GM18868 (cell line): ENCODE results near the gene NMUR2.

Experiments
- ATAC-seq: cut with Tn5 transposase; IDR thresholded peaks from one replicate; pipeline ENCODE4 v1.9.1; 2021; ENCODE audit warnings: mild to moderate bottlenecking, moderate library complexity; ENCODE audit not compliant: unreplicated experiment

The NMUR2 gene

GRCh38 chr5:152405145-152405544 lies at the start of gene NMUR2:
TSS of gene NMUR2 (minus strand) at chr5:152405279. CDS start at chr5:152405113, 166 bp downstream.
- no peak for ATAC-seq

DNA sequence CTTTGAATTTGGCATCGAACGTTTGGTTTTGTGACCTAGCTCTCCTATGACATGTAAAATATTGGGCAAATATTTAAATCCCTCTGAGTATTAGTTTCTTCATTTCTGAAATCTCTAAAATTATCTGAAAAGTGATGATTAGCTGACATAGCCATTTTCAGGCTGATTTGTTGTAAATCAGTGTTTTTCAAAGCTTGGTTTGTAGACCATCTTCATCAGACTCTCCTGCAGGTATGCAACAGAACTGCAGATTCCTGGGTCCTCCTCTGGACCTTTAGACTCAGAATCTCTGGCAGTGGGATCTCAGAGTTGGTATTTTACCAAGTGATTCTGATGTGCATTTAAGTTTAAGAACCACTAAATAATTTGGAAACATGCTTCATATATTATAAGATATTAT lies 38.9 kb upstream of the NMUR2 start:
- ATAC-seq = no peak

DNA sequence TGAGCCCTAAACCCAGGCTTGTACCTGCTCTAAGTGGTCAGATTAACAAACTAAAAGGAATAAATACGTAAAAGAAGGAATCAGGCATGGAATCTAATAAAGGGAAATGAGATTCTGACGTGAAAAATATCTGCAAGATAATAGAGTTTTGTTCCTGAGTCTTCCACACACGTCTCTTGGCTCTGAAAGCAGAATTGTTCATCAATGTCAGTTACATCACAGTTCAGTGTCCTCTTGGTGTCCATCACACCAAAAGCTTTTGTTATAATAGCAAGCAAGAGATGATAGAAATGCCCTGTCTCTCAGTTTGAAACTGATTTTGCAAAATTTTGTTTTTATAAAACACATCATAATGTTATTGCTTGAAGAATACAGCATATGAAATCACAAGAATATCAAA lies 34.7 kb upstream of the NMUR2 start:
- ATAC-seq = no peak

GRCh38 chr5:152437866-152438265 lies 32.8 kb upstream of the NMUR2 start:
- no peak for ATAC-seq

DNA sequence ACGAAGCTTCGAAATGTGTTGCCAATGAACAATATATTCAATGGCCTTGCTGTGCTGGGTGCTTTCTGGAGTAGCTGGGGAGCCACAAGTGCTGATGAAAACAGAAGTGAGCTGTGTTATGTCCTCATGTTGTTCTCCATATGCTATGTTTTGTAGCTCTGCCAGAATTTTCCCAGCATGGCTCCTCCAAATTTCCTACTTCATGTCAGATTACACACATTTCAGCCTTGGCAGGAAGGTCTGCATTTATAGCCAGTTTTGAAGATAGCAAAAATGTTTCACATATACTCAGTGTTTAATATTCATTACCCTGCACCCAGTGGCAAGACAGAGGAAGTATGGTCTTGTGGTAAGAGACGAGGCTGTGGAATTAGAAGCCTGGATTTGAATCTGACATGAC lies 22.6 kb upstream of the NMUR2 start:
- ATAC-seq = no peak

DNA sequence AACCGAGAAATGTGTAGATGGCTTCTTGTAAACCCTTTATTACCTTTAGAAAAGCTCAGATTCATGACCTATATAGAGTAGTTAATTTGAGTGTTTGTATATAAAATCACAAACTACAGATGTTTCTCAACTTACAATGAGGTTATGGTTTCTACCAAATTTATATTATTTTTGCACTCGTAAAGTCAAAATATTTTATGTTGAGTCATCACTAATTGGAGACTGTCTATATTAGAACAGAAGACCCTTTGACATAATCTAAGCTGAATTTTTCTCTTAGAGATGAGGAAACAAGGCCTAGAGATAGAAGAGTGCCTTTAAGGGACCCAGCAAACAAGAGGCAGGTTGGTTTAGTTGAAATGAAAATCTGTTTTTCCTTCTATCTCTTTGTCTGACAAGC lies 20.0 kb upstream of the NMUR2 start:
- ATAC-seq = no peak

- no peak for ATAC-seq
These were observed 19.4 kb upstream of the NMUR2 start for GRCh38 chr5:152424501-152424900.

GRCh38 chr5:152422081-152422480 lies 17.0 kb upstream of the NMUR2 start:
- ATAC-seq = no peak

- ATAC-seq = no peak
These were observed 7.0 kb upstream of the NMUR2 start for GRCh38 chr5:152412129-152412528.

DNA sequence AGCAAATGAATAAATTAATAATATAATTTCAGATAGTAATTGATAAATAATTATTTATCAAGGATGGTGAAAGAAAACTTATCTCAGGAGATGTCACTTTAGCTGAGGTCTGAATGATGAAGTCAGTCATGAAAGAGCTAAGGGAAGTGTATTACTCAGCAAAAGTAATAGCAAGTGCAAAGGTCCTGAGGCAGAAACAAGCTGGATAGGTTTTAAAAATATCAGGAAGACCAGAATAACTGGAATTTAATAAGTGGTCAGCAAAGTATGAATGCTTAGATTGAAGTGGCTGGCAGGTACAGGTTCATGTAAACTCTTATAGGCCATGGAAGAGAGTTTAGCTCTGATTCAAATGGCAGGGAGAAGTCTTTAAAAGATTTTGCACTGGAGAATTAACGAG lies 1.0 kb upstream of the NMUR2 start:
- no peak for ATAC-seq

- ATAC-seq = no peak
These were observed 585 bp downstream of the NMUR2 start for GRCh38 chr5:152404494-152404893.

- no peak for ATAC-seq
These were observed 2.0 kb downstream of the NMUR2 start for GRCh38 chr5:152403046-152403445.

GRCh38 chr5:152400846-152401245 lies 4.2 kb downstream of the NMUR2 start:
- ATAC-seq = no peak

DNA sequence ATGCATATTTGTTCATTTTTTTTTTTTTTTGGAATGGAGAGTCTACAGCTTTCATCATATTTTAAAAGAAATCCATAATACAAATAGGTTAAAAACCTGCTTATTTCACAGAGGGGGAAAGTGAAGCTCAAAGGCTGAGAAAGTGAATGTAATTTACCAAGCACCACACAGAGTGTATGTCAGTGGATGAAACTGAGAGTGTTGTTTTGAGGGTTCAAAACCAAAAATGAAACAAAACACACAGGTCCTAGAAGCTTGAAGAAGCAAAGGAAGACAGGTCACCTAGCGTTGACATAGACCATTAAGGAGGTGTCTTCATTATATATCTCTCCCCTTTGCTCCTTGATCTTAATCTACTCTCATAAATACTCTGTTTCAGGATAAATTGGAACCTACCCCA lies 7.5 kb downstream of the NMUR2 start:
- ATAC-seq = peak; percentile 93

DNA sequence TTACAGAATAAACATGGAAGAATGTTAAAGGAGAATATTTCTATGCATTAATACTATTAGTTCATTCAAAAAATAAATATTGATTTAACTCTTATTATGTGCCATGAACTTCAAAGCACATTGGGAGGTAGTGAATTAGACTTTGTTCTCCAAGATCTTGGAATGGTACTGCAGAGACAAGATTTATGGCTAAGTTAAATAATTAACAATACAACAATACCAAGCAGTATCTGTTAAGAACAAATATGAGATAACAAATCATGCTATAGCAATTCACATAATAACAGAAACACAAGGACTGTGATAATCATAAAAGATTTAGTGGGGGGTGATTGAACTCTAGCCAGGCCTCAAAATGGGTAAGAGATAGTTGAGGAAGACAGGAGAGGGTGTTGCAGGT lies 11.6 kb downstream of the NMUR2 start:
- ATAC-seq = no peak

DNA sequence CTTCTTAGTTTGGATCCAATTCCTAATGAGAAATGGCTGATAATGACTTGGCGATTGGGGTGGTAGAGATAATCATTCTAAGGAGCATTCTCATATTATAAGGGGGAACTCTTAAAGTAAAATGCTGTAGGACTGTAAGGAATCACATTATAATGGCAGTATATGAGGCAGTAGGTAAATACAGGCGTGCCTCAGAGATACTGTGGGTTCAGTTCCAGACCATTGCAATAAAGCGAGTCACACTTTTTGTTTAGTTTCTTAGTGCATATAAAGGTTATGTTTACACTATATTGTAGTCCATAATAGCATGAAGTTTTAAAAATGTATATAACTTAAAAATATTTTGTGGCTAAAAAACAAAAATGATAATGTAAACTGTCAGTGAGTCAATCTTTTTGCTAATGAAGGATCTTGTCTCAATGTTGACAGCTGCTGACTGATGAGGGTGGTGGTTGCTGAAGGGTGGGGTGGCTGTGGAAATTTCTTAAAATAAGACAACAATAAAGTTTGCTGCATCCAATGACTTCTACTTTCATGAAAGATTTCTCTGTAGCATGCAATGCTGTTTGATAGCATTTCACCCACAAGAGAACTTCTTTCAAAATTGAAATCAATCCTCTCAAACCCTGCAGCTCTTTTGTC lies 15.8 kb downstream of the NMUR2 start:
- ATAC-seq = no peak

- no peak for ATAC-seq
These were observed 16.5 kb downstream of the NMUR2 start for GRCh38 chr5:152388610-152389009.

DNA sequence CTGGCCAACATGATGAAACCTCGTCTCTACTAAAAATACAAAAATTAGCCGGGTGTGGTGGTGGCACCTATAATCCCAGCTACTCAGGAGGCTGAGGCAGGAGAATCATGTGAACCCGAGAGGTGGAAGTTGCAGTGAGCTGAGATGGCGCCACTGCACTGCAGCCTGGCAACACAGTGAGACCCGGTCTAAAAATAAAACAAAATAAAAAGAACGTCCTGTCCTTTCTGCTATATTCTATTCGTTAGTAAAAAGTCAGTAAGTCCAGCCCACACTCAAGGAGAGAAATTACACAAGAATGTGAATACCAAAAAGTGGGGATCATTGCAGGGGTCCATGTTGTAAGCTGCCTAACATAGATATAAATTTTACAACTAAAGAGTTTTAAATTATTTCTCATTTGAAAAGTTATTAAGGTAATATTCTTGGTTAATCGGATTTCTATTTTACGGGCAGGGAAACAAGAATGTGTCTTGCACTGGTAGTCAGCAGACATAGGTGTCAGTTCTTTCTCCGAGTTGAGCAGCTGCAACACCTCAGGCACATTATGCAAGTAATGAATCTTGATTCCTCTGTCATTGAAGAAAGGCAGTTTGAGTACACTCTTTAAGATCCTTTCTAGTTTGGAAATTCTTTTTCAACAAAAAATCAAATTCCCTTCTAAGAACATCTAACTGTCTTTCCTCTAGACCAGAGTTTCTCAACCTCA lies 24.5 kb downstream of the NMUR2 start:
- no peak for ATAC-seq

DNA sequence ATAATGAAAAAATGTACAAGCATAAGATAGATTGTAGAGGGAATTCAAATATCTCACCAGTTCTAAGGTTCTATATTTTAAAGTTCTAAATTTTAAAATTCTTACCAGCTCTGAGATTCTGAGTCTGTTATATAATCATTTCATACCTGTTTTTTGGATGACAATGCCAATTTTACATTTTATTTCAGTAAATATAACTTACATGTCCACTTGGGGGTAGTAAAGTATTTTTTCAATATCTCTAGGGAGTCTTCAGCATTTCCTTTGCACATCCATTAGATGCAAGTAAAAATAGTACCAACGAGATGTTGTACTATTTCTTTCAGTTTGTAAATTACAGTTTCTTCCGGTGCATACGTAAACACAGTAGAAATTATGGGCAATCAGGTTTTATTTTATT lies 25.7 kb downstream of the NMUR2 start:
- no peak for ATAC-seq

DNA sequence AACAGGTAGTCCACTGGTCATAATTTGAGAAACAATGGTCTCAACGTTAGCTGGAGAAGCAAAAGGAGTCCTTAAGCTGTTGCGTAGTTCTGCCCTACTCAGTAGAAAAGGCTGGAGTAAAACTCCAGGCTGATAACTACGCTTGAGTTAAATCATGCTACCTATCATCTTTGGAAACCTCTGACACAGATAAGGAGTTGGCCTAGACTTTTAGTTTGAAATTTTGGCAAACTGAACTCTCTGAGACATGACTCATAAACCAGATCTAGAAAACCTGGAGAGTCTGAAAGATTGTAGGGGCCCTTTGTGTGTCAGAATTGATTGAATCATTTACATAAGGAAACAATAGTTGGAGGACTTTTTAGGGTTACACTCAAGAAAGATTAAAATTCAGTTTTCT lies 26.3 kb downstream of the NMUR2 start:
- ATAC-seq = no peak

DNA sequence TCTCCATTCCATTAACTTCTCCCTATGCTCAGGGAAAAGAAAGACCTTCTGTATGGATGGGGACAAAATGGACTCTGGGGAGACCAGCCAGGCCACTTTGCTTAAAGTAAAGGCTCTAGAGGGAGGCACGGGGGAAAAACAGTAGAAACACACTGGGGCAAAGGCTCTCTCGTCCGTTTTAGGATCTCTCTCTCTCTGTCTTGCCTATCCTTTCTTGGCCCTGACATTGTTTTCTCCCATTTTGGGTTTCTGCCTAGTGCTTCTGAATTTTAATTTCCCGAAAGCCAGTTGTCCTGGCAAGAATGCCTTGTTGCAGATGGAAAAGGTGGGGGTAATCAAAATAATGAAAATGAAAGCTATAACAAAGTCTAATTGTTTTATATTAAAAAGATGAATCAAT lies 28.2 kb downstream of the NMUR2 start:
- no peak for ATAC-seq

DNA sequence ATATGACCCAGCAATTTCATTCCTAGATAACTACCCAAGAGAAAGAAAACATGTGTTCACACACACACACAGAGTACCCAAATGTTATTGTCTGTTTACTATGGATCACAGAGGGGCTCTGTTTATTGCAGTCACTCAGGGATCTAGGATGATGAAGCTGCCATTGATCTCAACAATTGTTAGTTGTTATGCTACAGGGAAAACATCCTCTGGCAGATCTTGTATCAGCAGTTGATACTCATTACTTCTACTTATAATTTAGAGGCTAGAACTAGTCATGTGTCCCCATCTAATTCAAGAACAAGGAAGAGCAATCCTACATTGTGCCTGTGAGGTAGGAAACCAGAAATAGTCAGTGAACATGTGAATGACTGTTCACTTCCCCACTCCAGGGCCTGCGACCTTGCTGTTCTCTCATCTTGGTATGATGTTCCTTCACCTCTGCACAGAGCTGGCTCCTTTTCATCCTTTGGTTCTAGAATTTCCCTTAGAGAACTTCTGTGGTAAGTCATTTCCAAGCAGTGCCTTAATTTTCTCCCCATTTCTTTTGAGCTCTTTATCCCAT lies 30.3 kb downstream of the NMUR2 start:
- no peak for ATAC-seq
